ENCODE data around the gene CHSY1.

DNA sequence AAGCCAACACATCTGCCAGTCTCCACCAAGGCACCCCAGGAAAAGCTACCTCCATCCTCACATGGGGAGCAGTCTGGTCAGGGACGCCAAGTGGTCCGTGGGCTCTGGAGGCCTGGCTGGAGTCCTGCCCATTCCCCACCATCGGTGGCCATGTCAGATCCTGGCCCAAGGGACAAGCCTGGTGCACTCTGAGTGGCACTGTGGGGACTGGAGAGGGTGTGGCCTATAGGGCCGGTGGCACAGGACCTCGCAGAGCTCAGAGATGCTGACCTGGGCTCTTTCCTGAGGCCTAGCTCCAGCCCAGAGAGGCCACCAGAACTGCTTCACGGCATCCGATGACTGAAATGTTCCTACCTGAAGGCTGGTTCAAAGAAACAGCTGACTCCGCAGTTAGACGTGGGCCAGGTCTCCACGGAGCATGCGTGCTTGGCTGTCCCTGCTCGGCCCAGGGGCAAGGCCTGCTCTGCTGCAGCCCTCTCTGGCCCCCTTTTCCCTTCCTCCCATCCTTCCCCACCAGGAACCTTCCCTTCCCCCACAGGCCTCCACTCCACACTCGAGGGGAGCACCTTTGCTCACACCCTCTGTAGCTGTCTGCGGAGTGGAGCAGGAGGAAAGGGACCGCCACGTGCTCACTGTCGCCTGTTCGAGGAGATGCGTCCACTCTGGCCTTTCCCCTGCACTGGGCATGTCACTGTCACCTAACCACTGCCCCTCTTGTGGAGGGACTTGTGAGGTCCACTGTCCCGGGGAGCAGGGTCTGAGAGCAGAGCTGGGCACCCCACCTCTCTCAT lies 119.3 kb downstream of the CHSY1 start:
- TF ChIP-seq, protein P1, sequence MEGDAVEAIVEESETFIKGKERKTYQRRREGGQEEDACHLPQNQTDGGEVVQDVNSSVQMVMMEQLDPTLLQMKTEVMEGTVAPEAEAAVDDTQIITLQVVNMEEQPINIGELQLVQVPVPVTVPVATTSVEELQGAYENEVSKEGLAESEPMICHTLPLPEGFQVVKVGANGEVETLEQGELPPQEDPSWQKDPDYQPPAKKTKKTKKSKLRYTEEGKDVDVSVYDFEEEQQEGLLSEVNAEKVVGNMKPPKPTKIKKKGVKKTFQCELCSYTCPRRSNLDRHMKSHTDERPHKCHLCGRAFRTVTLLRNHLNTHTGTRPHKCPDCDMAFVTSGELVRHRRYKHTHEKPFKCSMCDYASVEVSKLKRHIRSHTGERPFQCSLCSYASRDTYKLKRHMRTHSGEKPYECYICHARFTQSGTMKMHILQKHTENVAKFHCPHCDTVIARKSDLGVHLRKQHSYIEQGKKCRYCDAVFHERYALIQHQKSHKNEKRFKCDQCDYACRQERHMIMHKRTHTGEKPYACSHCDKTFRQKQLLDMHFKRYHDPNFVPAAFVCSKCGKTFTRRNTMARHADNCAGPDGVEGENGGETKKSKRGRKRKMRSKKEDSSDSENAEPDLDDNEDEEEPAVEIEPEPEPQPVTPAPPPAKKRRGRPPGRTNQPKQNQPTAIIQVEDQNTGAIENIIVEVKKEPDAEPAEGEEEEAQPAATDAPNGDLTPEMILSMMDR (conservative IDR thresholded peaks at IDR 0.05; ENCODE audit: low read depth, low read length): no peak
- TF ChIP-seq MAFK (IDR thresholded peaks at IDR 0.05; ENCODE audit: low read depth, low read length) (peak; percentile 57), POLR2A (IDR thresholded peaks at IDR 0.05; ENCODE audit: low read depth, low read length) (no peak)
